Heart left ventricle (tissue), 16 donors: ENCODE measurements around the gene DYNLT1. TPM values are rescaled to one million over a fixed set of nuclear protein-coding genes. Genes with fewer than 3 reads are reported as not detected.
"Not testable (repeated sequence)": the region's sequence is repeated elsewhere in the genome, so short reads cannot be mapped to it uniquely, and the experiment has no call there.

ENCODE experiments used
- ATAC-seq, 4 donors: fragments of 200-7000 bp; cut with Tn5 transposase; one replicate each; pipeline ENCODE4 v1.9.1; 2020 to 2022; ENCODE audit warnings: moderate library complexity in 4 of 4, mild to moderate bottlenecking in 3 of 4, moderate number of reproducible peaks in 1 of 4
- DNase-seq, 5 donors: peaks; one replicate each; pipeline ENCODE4 v3.0.0-alpha.2; 2020
- H3K27ac ChIP-seq, 12 donors: fragments of 200-600 bp; sonication (generic) in 4 of 12; one replicate each; pipeline versions ENCODE4 v1.5.0 to v1.8.0; 2016 to 2022; ENCODE audit warnings: mild to moderate bottlenecking in 2 of 12
- H3K27me3 ChIP-seq, 9 donors: fragments of 200-600 bp; sonication (generic) in 2 of 9; one replicate each; pipeline versions ENCODE4 v1.5.1 to v1.8.0; 2016 to 2022; ENCODE audit warnings: mild to moderate bottlenecking in 3 of 9
- H3K36me3 ChIP-seq, 9 donors: fragments of 200-600 bp; sonication (generic) in 2 of 9; one replicate each; pipeline versions ENCODE4 v1.5.0 to v1.8.0; 2018 to 2022; ENCODE audit warnings: mild to moderate bottlenecking in 2 of 9
- H3K4me1 ChIP-seq, 12 donors: fragments of 200-600 bp; sonication (generic) in 4 of 12; one replicate each; pipeline versions ENCODE4 v1.5.0 to v1.8.0; 2016 to 2022; ENCODE audit warnings: mild to moderate bottlenecking in 3 of 12
- H3K4me3 ChIP-seq, 12 donors: fragments of 200-600 bp; sonication (generic) in 4 of 12; one replicate each; pipeline versions ENCODE4 v1.5.0 to v1.8.0; 2017 to 2022; ENCODE audit warnings: mild to moderate bottlenecking in 9 of 12, moderate library complexity in 4 of 12
- H3K9me3 ChIP-seq, 12 donors: fragments of 200-600 bp; sonication (generic) in 4 of 12; one replicate each; pipeline versions ENCODE4 v1.5.0 to v1.8.0; 2016 to 2022; ENCODE audit warnings: mild to moderate bottlenecking in 1 of 12
- CTCF ChIP-seq, 12 donors: fragments of 200-600 bp; sonication (generic) in 4 of 12; IDR thresholded peaks; one replicate each; pipeline versions ENCODE4 v1.5.0 to v1.8.0; 2018 to 2022; ENCODE audit warnings: antibody characterized with exemption in 12 of 12, mild to moderate bottlenecking in 5 of 12
- POLR2A ChIP-seq, 2 donors: fragments of 450-650 bp; IDR thresholded peaks; one replicate each; pipeline ENCODE4 v1.6.1; 2017; ENCODE audit warnings: antibody characterized with exemption in 2 of 2, mild to moderate bottlenecking in 2 of 2, moderate library complexity in 2 of 2
- WGBS, 4 donors: extraction: QIAGEN DNeasy Blood & Tissue Kit in 2 of 4; methylation state at CpG; one replicate each; pipeline versions ENCODE4 v1.1.5 to v1.1.7; 2013 to 2018; 5-methylcytosine and 5-hydroxymethylcytosine counted together
- intact Hi-C, 10 donors: fragments of 100-400 bp; cut with DNase I; formaldehyde crosslinking; loops; one replicate each; pipeline versions ENCODE4 v1.11.1 to v1.14.2; 2022
- polyA plus RNA-seq, 2 donors: library from polyadenylated mRNA; stranded (reverse); fragments of 200-250 nt; gene quantifications; one replicate each; pipeline ENCODE4 v1.2.3, GENCODE V29; 2013
- total RNA-seq, 9 donors: library from RNA; depleted of rRNA in 2 of 9; stranded (reverse); fragments of >200 nt in 2 of 9; fragmentation: NEBNext Ultra II Directional in 3 of 9; extraction: Animal tissue kit (Norgen Biotek cat#: 25700) in 3 of 9; gene quantifications; one replicate each; pipeline versions ENCODE4 v1.1.0 to v1.2.4, GENCODE V29; 2016 to 2023
- donor health status: ischemic (EF 13 %, LVEDD 7.1; RV severe dilation, severe dysfunction).
- donor health status: healthy with polysubstance abuse.
- donor health status: DM: no; HTN: yes; CAD: no.
- donor health status: DM: no; HTN: no; CAD: no.
- donor health status: ischemic (EF 25% LVEDD 6.9; RV normal size, moderate dysfunction).
- donor health status: ischemic (EF 25% LVEDD 5.7; RV mildly dilated, moderate dysfunction).
- donor health status: healthy.
- donor health status: DM: yes; HTN: yes; CAD: no.
- donor health status: ischemic (EF 35%, LVEDD 5.7; RV mildly dilated, moderate dysfunction).
- donor health status: nonischemic (EF 11% LVEDD 7.7; RV severe dilation, severe dysfunction).
- donor health status: DM: yes; HTN: yes; CAD: no.
- donor health status: PGD.
- donor health status: ischemic (EF 29% LVEDD 5.4; RV normal size, mild dysfunction).
- donor health status: nonischemic (EF 23%, LVEDD 6.1; RV moderate dilation, normal function).

Gene DYNLT1
- total and polyA plus RNA-seq, 11 donors = 68.4 to 177 (median 125) TPM

DNA sequence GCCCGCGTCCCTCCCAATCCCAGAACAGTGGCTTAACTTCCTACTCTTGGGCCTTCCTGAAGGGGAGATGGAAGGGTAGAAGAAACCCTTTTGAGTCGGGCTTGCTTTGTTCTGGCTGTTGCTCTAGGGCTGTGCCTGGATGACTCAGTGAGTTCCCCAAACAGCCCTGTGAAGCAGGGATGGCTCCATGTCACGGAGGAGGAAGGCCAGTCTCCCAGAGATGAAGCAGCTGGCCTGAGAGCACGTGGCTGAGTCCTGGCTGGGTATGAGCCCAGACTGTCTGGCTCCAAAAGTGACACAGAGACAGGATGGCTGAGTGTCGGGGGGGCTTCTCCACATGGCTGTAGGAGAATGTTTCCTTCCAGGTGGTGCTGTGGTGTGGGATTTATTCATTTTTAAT is 10.0 kb upstream of the DYNLT1 start:
- Histone ChIP-seq H3K9me3 (no peaks in the 10 kb centered on the region), H3K27me3 (no peaks in the 10 kb centered on the region), H3K27ac (peak overlapping the region; percentile 54 to 93 (median 79)), H3K36me3 (no peaks in the 10 kb centered on the region), H3K4me1 (peaks cover 0 to 46% (median 21%) of the 10 kb centered on the region in 12 donors), H3K4me3 (no peak overlapping the region)
- WGBS, 4 donors = 21 to 35% (median 30%) methylated on average over 5 to 6 of the region's 6 CpGs
- TF ChIP-seq CTCF (IDR thresholded peaks at IDR 0.05) (no peak), POLR2A (IDR thresholded peaks at IDR 0.05) (peak in 1 of 2 donors; percentile 17)
- intact Hi-C loops = no loop called here
- peak; percentile 79 to 91 (median 87) for DNase-seq
- peak; percentile 93 to 98 (median 97) for ATAC-seq

GRCh38 chr6:158653577-158654354 is 9.2 kb upstream of the DYNLT1 start:
- no peak for TF ChIP-seq CTCF (IDR thresholded peaks at IDR 0.05)
- no peak for TF ChIP-seq POLR2A (IDR thresholded peaks at IDR 0.05)
- Histone ChIP-seq H3K4me1 (peaks cover 5 to 53% (median 24%) of the 10 kb centered on the region in 12 donors), H3K36me3 (no peaks in the 10 kb centered on the region), H3K27me3 (no peaks in the 10 kb centered on the region), H3K4me3 (no peak overlapping the region), H3K9me3 (no peaks in the 10 kb centered on the region), H3K27ac (peak overlapping the region; percentile 54 to 93 (median 79))
- DNase-seq (peak in 1 of 5 donors; percentile 50), ATAC-seq (peak; percentile 26 to 37 (median 28))
- intact Hi-C loops = no loop called here
- 47 to 70% (median 62%) methylated on average over 15 of the region's 15 CpGs for WGBS, 4 donors

- H3K4me3 ChIP-seq, DNase-seq, intact Hi-C loops, ATAC-seq, H3K36me3 ChIP-seq, H3K27me3 ChIP-seq, H3K9me3 ChIP-seq: not testable (repeated sequence)
- 86 to 94% (median 92%) methylated on average over 17 of the region's 17 CpGs for WGBS, 4 donors
- Histone ChIP-seq H3K4me1 (peaks cover 5 to 59% (median 24%) of the 10 kb centered on the region in 12 donors), H3K27ac (peak overlapping the region in 1 of 12 donors; percentile 93)
Observed at GRCh38 chr6:158651981-158652737, 7.6 kb upstream of the DYNLT1 start.

- peak within 1 kb of the TSS in 11 of 12 donors; percentile 5 to 85 (median 64) for H3K27ac ChIP-seq
- DNase-seq = peak in 3 of 5 donors; percentile 47 to 70 (median 54)
- peak within 1 kb of the TSS in 1 of 12 donors; percentile 25 for H3K4me3 ChIP-seq
- ATAC-seq = peak in 2 of 4 donors; percentile 14 to 53
- intact Hi-C loops = loop anchor here in 3 of 10 donors (5.0 to 10.0 kb wide), 2 partner anchors 43 to 165 kb away; partner anchors contain the start of gene EZR (in 1 of the 3)
- no peaks in the 10 kb centered on the region for H3K27me3 ChIP-seq
- 57 to 66% (median 58%) methylated on average over 15 of the region's 15 CpGs for WGBS, 4 donors
- peaks cover 2 to 51% (median 16%) of the 10 kb centered on the region in 12 donors for H3K4me1 ChIP-seq
- TF ChIP-seq CTCF (IDR thresholded peaks at IDR 0.05) = no peak
- no peak for TF ChIP-seq POLR2A (IDR thresholded peaks at IDR 0.05)
- H3K9me3 ChIP-seq = no peaks in the 10 kb centered on the region
- no peaks in the 10 kb centered on the region for H3K36me3 ChIP-seq
Observed at GRCh38 chr6:158649289-158650143, 5.0 kb upstream of the DYNLT1 start, which contains the start of gene SYTL3. SYTL3 (plus strand) TSS chr6:158650054; CDS start chr6:158663269, 13,215 bp downstream.
